Smooth muscle cell (in vitro differentiated cells): ENCODE data around the gene STXBP5. TPM values are rescaled to one million over a fixed set of nuclear protein-coding genes. Genes with fewer than 3 reads are reported as not detected.

Experiments used
- DNase-seq: peaks from one replicate; lab custom pipeline; 2025; ENCODE audit not compliant: unreplicated experiment; lab: John Stamatoyannopoulos, UW
- H2AFZ ChIP-seq: fragments of 200-600 bp; sonication (generic); 2 replicates; pipeline ENCODE4 v1.6.0; 2016; ENCODE audit warnings: antibody characterized with exemption, low read depth, mild to moderate bottlenecking
- H3F3A ChIP-seq: fragments of 200-600 bp; sonication (generic); 2 replicates; pipeline ENCODE4 v1.6.0; 2017; ENCODE audit warnings: antibody characterized with exemption, low read depth
- H3K27ac ChIP-seq: fragments of 200-600 bp; sonication (generic); 2 replicates; pipeline ENCODE4 v1.5.1; 2016; ENCODE audit warnings: low read depth, mild to moderate bottlenecking
- H3K27me3 ChIP-seq: fragments of 200-600 bp; sonication (generic); 2 replicates; pipeline ENCODE4 v1.6.1; 2016; ENCODE audit warnings: low read depth, mild to moderate bottlenecking
- H3K36me3 ChIP-seq: fragments of 200-600 bp; sonication (generic); 2 replicates; pipeline ENCODE4 v1.5.1; 2016; ENCODE audit warnings: low read depth
- H3K4me1 ChIP-seq: fragments of 200-600 bp; sonication (generic); 2 replicates; pipeline ENCODE4 v1.5.1; 2016; ENCODE audit warnings: low read depth
- H3K4me2 ChIP-seq: fragments of 200-600 bp; sonication (generic); 2 replicates; pipeline ENCODE4 v1.6.0; 2016; ENCODE audit warnings: mild to moderate bottlenecking
- H3K4me3 ChIP-seq: fragments of 200-600 bp; sonication (generic); 2 replicates; pipeline ENCODE4 v1.5.1; 2016; ENCODE audit warnings: mild to moderate bottlenecking
- H3K79me2 ChIP-seq: fragments of 200-600 bp; sonication (generic); 2 replicates; pipeline ENCODE4 v1.6.0; 2016; ENCODE audit warnings: low read depth, mild to moderate bottlenecking
- H3K9ac ChIP-seq: fragments of 200-600 bp; sonication (generic); 2 replicates; pipeline ENCODE4 v1.6.0; 2016; ENCODE audit warnings: low read depth
- H3K9me3 ChIP-seq: fragments of 200-600 bp; sonication (generic); replicated peaks from 2 replicates; pipeline ENCODE4 v1.5.1; 2016; ENCODE audit warnings: low read depth
- H4K20me1 ChIP-seq: fragments of 200-600 bp; sonication (generic); 2 replicates; pipeline ENCODE4 v1.6.0; 2016; ENCODE audit warnings: low read depth
- WGBS: methylation state at CpG from one replicate; pipeline ENCODE4 v1.1.7; 2016; ENCODE audit warnings: low lambda C conversion rate; 5-methylcytosine and 5-hydroxymethylcytosine counted together
- polyA plus RNA-seq: library from polyadenylated mRNA; unstranded; fragments of >200 nt; fragmentation: Nextera tagmentation; extraction: Ambion mirVana; gene quantifications from 2 replicates; pipeline ENCODE4 v1.2.1, GENCODE V29; 2016
- total RNA-seq: library from RNA; depleted of rRNA; stranded (reverse); fragments of >200 nt; gene quantifications from 2 replicates; pipeline ENCODE4 v1.2.3, GENCODE V29; 2014
- TF ChIP-seq, protein P1 (sequence below): fragments of 200-600 bp; sonication (generic); IDR thresholded peaks from 2 replicates; pipeline ENCODE4 v1.5.1; 2017; ENCODE audit warnings: borderline replicate concordance, mild to moderate bottlenecking, antibody characterized with exemption; ENCODE audit not compliant: insufficient read depth, poor library complexity, severe bottlenecking

STXBP5 gene
- total and polyA plus RNA-seq, 2 experiments from 2014 or later: 8.8 to 25.2 TPM

DNA sequence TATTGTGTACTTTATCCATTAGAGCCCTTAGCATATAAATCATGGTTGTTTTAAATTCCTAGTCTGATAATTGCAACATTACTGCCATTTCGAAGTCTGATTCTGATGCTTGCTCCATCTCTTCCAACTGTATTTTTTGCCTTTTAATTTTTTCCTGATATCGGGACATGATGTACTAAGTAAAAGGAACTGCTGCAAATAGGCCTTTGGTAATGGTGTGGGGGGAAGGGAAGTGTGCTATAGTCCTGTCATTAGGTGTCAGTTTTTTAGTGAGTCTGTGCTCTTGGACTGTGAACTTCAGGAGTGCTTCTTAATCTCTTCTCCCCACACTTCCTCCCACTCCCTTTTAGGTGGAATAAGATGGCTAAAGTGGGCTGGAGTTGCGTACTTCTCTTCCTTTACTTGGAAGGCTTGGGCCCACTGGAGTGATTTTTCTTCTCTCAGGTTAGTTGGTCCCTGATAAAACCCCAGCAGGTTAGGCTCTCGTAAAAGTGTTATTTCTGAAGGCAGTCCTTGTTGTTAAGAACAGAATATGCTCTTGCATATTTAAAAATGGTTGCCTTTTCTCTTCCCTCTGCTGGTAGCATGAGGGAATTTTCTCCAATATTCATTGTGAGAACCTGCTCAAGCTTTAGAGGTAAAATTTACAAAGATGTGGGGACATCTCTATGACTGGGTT, 18.1 kb downstream of the STXBP5 start:
- no peak for DNase-seq
- 88% methylated on average over 4 of the region's 4 CpGs for WGBS

DNA sequence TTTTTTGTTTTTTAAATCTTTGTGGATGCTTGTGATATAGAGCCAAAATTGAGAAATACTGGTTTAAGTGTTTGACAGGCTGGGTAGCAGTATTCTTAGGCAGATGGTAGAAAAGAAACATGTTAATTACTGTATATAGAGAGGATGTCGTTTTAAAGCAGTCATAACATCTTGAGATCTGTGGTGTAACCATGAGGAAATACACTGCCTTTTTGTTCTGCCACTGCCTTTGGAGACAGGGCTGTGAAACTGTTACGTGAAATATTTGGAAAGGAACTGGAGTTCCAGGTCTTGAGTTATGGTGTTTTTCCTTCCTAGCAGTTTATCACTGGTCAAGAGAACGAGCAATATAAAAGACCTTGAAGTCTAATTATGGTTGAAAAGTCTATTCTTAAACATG, 19.5 kb downstream of the STXBP5 start:
- H3K79me2 ChIP-seq: peaks cover 89% of the 10 kb centered on the region
- 92% methylated on average over 3 of the region's 3 CpGs for WGBS
- no peaks in the 10 kb centered on the region for H3K4me1 ChIP-seq
- peaks cover 21% of the 10 kb centered on the region for H4K20me1 ChIP-seq
- H3F3A ChIP-seq: no peaks in the 10 kb centered on the region
- H3K27me3 ChIP-seq: no peaks in the 10 kb centered on the region
- no peak overlapping the region for H2AFZ ChIP-seq
- no peak overlapping the region for H3K9ac ChIP-seq
- H3K4me3 ChIP-seq: no peak overlapping the region
- TF ChIP-seq, protein P1, sequence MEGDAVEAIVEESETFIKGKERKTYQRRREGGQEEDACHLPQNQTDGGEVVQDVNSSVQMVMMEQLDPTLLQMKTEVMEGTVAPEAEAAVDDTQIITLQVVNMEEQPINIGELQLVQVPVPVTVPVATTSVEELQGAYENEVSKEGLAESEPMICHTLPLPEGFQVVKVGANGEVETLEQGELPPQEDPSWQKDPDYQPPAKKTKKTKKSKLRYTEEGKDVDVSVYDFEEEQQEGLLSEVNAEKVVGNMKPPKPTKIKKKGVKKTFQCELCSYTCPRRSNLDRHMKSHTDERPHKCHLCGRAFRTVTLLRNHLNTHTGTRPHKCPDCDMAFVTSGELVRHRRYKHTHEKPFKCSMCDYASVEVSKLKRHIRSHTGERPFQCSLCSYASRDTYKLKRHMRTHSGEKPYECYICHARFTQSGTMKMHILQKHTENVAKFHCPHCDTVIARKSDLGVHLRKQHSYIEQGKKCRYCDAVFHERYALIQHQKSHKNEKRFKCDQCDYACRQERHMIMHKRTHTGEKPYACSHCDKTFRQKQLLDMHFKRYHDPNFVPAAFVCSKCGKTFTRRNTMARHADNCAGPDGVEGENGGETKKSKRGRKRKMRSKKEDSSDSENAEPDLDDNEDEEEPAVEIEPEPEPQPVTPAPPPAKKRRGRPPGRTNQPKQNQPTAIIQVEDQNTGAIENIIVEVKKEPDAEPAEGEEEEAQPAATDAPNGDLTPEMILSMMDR: no peak
- H3K4me2 ChIP-seq: no peak overlapping the region
- H3K36me3 ChIP-seq: no peaks in the 10 kb centered on the region
- no peaks in the 10 kb centered on the region for H3K9me3 ChIP-seq
- no peak for DNase-seq
- no peak overlapping the region for H3K27ac ChIP-seq

More for the DNA sequence above, 18.1 kb downstream of the STXBP5 start:
- no peak overlapping the region for H2AFZ ChIP-seq
- no peaks in the 10 kb centered on the region for H3K27me3 ChIP-seq
- no peaks in the 10 kb centered on the region for H3F3A ChIP-seq
- H3K9me3 ChIP-seq: no peaks in the 10 kb centered on the region
- TF ChIP-seq, protein P1: peak; percentile 49
- no peak overlapping the region for H3K9ac ChIP-seq
- H3K79me2 ChIP-seq: peaks cover 91% of the 10 kb centered on the region
- no peak overlapping the region for H3K4me3 ChIP-seq
- no peak overlapping the region for H3K4me2 ChIP-seq
- no peaks in the 10 kb centered on the region for H3K4me1 ChIP-seq
- peaks cover 25% of the 10 kb centered on the region for H4K20me1 ChIP-seq
- H3K27ac ChIP-seq: no peak overlapping the region
- no peaks in the 10 kb centered on the region for H3K36me3 ChIP-seq

DNA sequence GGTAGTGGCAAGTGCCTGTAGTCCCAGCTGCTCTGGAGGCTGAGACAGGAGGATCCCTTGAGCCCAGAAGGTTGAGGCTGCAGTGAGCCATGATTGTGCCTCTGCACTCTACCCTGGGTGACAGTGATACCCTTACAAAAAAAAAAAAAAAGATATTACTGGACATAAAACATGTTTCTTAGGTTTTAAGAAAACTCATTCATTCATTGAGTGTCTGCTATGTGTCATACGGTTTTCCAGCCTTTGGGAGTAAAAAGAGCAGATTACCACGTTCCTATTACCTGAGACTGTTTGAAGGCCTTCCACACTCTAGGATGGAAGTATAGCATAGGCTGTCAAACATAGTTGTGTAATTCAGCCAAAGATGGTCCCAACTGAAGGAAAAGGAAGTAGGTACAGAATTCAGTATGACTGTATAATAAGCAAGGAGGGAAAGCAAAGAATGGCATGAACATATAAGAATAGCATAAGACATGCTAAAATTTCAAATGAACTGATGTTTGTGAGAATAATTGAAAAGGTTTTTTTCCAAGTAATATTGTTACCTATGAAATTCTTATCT, 22.0 kb downstream of the STXBP5 start:
- DNase-seq: no peak
- no peak overlapping the region for H3K4me2 ChIP-seq
- TF ChIP-seq, protein P1: no peak
- no peak overlapping the region for H3K27ac ChIP-seq
- H3K4me3 ChIP-seq: no peak overlapping the region
- H4K20me1 ChIP-seq: peaks cover 9% of the 10 kb centered on the region
- WGBS: 92% methylated on average over 2 of the region's 2 CpGs
- H3K79me2 ChIP-seq: peaks cover 87% of the 10 kb centered on the region
- H2AFZ ChIP-seq: no peak overlapping the region
- no peaks in the 10 kb centered on the region for H3K36me3 ChIP-seq
- no peaks in the 10 kb centered on the region for H3F3A ChIP-seq
- no peaks in the 10 kb centered on the region for H3K27me3 ChIP-seq
- H3K9me3 ChIP-seq: no peaks in the 10 kb centered on the region
- no peaks in the 10 kb centered on the region for H3K4me1 ChIP-seq
- H3K9ac ChIP-seq: no peak overlapping the region

DNA sequence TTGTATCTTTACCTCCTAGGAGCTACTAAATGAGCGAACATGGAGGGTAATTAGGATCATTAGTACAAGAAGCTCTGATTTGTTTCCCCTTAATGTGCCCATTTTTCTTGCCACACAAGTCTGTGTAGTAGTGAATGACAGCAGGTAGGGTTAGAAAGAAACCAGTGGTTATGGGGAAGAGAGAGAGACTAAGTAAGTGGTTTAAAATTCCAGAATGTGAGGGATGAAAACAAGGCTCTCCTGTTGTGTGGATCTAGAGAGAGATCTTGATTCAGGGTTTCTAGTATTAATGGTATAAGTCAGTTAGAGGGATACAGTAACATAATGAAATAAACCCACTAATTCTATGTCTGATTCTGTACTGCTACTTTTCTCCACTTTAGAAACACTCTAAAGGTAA, 22.7 kb downstream of the STXBP5 start:
- Histone ChIP-seq H3K79me2 (peaks cover 85% of the 10 kb centered on the region), H3K4me2 (no peak overlapping the region), H4K20me1 (peaks cover 6% of the 10 kb centered on the region), H3K4me1 (no peaks in the 10 kb centered on the region), H3K36me3 (no peaks in the 10 kb centered on the region), H3K9me3 (no peaks in the 10 kb centered on the region), H3K4me3 (no peak overlapping the region), H2AFZ (no peak overlapping the region), H3K27me3 (no peaks in the 10 kb centered on the region), H3K9ac (no peak overlapping the region), H3K27ac (no peak overlapping the region), H3F3A (no peaks in the 10 kb centered on the region)
- WGBS: 94% methylated on average over 1 of the region's 1 CpG
- TF ChIP-seq, protein P1: no peak
- DNase-seq: no peak
